CD4-positive, alpha-beta T cell treated with Interferon alpha-2 for 1 hour (primary cell): ENCODE data around the gene PASD1.
"Not testable (repeated sequence)": the region's sequence is repeated elsewhere in the genome, so short reads cannot be mapped to it uniquely, and the experiment has no call there.

Source experiments
- DNase-seq, 2 donors: peaks; one replicate each; pipeline ENCODE4 v3.0.0-alpha.2; 2020 to 2022

PASD1 gene

GRCh38 chrX:151563449-151563848, at the start of gene PASD1:
PASD1 (plus strand) TSS chrX:151563675; CDS start chrX:151601554, 37,879 bp downstream.
- no peak for DNase-seq

- no peak for DNase-seq
Observed at GRCh38 chrX:151515237-151515636, 48.2 kb upstream of the PASD1 start.

GRCh38 chrX:151516538-151517187, 46.8 kb upstream of the PASD1 start:
- DNase-seq = no peak

- no peak for DNase-seq
Observed at GRCh38 chrX:151517421-151517820, 46.1 kb upstream of the PASD1 start.

- no peak for DNase-seq
Observed at GRCh38 chrX:151523351-151523750, 40.1 kb upstream of the PASD1 start.

- no peak for DNase-seq
Observed at GRCh38 chrX:151536571-151536970, 26.9 kb upstream of the PASD1 start.

GRCh38 chrX:151537572-151537971, 25.9 kb upstream of the PASD1 start:
- DNase-seq = no peak

- no peak for DNase-seq
Observed at GRCh38 chrX:151538190-151539122, 25.0 kb upstream of the PASD1 start.

- DNase-seq = no peak
Observed at GRCh38 chrX:151543706-151544105, 19.8 kb upstream of the PASD1 start.

- not testable (repeated sequence) for DNase-seq
Observed at GRCh38 chrX:151546226-151546625, 17.2 kb upstream of the PASD1 start.

- DNase-seq = not testable (repeated sequence)
Observed at GRCh38 chrX:151551176-151551575, 12.3 kb upstream of the PASD1 start.

- DNase-seq = no peak
Observed at GRCh38 chrX:151552743-151553142, 10.7 kb upstream of the PASD1 start.

- DNase-seq = not testable (repeated sequence)
Observed at GRCh38 chrX:151555301-151555700, 8.2 kb upstream of the PASD1 start.

- not testable (repeated sequence) for DNase-seq
Observed at GRCh38 chrX:151562485-151562884, 990 bp upstream of the PASD1 start.

- not testable (repeated sequence) for DNase-seq
Observed at GRCh38 chrX:151563003-151563402, 472 bp upstream of the PASD1 start.

- DNase-seq = no peak
Observed at GRCh38 chrX:151564035-151564434, 560 bp downstream of the PASD1 start.

GRCh38 chrX:151566872-151567271, 3.4 kb downstream of the PASD1 start:
- DNase-seq = not testable (repeated sequence)

- DNase-seq = no peak
Observed at GRCh38 chrX:151570561-151570960, 7.1 kb downstream of the PASD1 start.

GRCh38 chrX:151593384-151593783, 29.9 kb downstream of the PASD1 start:
- DNase-seq = not testable (repeated sequence)

- no peak for DNase-seq
Observed at GRCh38 chrX:151596282-151596681, 32.8 kb downstream of the PASD1 start.

- no peak for DNase-seq
Observed at GRCh38 chrX:151604931-151605330, 41.5 kb downstream of the PASD1 start.

GRCh38 chrX:151609222-151609621, 45.7 kb downstream of the PASD1 start:
- no peak for DNase-seq

- no peak for DNase-seq
Observed at GRCh38 chrX:151621422-151621821, 57.9 kb downstream of the PASD1 start.

GRCh38 chrX:151624677-151625076, 61.2 kb downstream of the PASD1 start:
- no peak for DNase-seq
